Keratinocyte (primary cell): ENCODE measurements around the gene KBTBD7.

Source experiments
- EZH2 ChIP-seq: IDR thresholded peaks from one replicate; pipeline ENCODE4 v1.6.1; 2012; ENCODE audit warnings: inconsistent platforms, mild to moderate bottlenecking, low read length, moderate library complexity
- TF ChIP-seq, protein P1 (sequence below), 3 experiments: IDR thresholded peaks in 1 of 3; conservative IDR thresholded peaks in 1 of 3; optimal IDR thresholded peaks in 1 of 3; 2 replicates in 2 of 3; 3 replicates in 1 of 3; pipeline versions ENCODE3 to v1.5.1; 2011; ENCODE audit warnings: low read length in 3 of 3, mild to moderate bottlenecking in 3 of 3, moderate library complexity in 2 of 3, control low read depth in 1 of 3, inconsistent platforms in 1 of 3; ENCODE audit not compliant: insufficient read depth in 2 of 3; ENCODE audit errors: extremely low read depth in 1 of 3

DNA sequence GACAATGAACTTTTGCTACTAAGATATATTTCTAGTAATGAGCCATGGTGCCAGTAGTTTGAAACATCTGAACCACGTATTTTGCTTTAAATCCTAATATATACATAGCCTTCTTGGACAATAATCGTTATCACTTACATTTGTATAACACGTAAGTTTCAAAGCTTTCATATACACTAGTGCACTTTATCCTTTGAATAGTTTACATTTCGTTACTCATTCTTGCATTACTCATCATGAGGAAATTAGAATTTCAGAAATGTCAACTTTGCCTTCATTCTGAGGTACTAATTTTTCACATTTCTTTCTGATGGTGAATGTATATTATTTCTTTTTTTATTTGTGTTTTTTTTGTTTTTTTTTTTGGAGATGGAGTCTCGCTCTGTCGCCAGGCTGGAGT lies 5.8 kb downstream of the KBTBD7 start:
- TF ChIP-seq, protein P1, sequence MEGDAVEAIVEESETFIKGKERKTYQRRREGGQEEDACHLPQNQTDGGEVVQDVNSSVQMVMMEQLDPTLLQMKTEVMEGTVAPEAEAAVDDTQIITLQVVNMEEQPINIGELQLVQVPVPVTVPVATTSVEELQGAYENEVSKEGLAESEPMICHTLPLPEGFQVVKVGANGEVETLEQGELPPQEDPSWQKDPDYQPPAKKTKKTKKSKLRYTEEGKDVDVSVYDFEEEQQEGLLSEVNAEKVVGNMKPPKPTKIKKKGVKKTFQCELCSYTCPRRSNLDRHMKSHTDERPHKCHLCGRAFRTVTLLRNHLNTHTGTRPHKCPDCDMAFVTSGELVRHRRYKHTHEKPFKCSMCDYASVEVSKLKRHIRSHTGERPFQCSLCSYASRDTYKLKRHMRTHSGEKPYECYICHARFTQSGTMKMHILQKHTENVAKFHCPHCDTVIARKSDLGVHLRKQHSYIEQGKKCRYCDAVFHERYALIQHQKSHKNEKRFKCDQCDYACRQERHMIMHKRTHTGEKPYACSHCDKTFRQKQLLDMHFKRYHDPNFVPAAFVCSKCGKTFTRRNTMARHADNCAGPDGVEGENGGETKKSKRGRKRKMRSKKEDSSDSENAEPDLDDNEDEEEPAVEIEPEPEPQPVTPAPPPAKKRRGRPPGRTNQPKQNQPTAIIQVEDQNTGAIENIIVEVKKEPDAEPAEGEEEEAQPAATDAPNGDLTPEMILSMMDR (optimal IDR thresholded peaks at IDR 0.05 in 1 of 3, IDR thresholded peaks at IDR 0.05 in 1 of 3, conservative IDR thresholded peaks at IDR 0.05 in 1 of 3; ENCODE audit: extremely low read depth in 1 of 3, insufficient read depth in 2 of 3, low read length in 3 of 3): no peak
- TF ChIP-seq EZH2: no peak
